NCI-H748 treated with DMSO at 0.1 percent for 48 hours (cell line): ENCODE data around the gene FYTTD1.

Source experiments
- DNase-seq: peaks from one replicate; lab custom pipeline; 2025; lab: John Stamatoyannopoulos, UW

Gene FYTTD1

DNA sequence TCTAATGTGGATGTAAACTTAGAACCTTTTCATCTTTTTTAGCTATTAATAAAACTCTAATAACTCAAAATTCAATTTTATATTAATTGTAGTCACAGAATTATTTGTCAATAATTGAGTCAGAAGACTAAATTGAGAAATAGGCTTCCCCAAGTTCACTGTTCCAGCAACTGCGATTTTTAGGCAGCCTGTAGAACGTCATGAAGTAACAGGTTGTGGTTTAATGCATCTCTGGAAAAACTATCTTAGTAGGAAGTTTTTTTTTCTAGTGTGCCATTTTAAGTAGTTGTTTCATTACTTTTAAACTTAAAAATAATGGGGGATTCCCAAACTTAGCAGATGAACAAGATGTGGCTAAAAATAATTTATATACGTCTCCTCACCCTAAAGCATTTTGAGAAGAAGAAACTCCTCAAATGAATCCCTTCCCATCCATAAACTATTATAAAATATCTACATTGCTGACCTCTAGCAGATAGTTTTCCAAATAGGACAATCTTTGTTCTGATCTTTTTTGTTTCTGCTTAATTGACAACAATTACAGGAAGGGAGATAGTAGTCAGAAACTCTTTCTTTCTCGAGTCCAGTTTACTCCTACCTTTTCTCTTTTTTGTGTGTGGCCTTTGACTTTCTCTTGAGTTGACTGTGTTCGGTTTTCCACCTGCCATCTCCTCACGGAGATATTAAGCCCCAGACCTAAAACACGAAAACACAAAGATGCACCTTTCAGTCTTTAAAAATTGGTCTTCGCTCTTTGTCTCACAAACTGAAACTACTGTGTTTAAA, 84.4 kb downstream of the FYTTD1 start:
- no peak for DNase-seq

DNA sequence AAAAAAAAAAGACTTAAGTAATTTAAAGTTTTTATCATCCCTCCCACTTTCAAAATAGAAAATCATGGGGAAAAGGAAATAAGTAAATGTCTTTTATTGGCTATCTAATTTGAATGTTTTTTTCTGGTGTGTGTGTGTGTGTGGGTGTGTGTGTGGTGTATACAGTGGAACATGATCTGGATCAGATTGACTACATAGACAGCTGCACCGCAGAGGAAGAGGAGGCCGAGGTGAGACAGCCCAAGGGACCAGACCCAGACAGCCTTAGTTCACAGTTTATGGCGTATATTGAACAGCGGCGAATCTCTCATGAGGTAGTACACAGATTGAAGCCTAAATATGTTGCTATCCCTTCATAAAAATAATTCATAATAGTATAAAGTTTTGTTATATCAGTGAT, 85.8 kb downstream of the FYTTD1 start:
- DNase-seq = no peak

DNA sequence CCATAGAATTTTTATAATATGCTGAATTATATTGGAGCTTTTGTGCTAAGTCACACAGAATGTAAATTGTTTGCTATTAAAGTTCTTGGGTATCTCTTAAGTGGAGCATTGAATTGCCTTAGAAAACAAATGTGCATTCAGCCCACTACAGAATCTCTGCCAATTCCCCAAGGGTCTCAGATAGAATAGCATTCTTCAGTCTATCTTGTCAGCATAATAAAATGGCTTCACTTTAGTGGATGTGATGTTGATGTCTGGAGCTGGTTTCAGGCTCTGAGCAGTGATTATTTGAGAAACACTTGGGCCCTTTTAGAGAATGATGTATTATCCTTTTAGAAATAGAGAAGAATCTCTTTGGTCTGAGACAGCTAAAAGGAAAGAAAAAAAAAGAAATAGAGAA, 86.6 kb downstream of the FYTTD1 start:
- no peak for DNase-seq
